HG03442 (cell line): Measurements from ENCODE around the gene KSR2.
"Not testable (repeated sequence)": the region's sequence is repeated elsewhere in the genome, so short reads cannot be mapped to it uniquely, and the experiment has no call there.

Experiments
- ATAC-seq: cut with Tn5 transposase; IDR thresholded peaks from one replicate; pipeline ENCODE4 v1.9.1; 2021; ENCODE audit warnings: mild to moderate bottlenecking, moderate library complexity; ENCODE audit not compliant: unreplicated experiment

The KSR2 gene

GRCh38 chr12:117829108-117829507 is 139.7 kb downstream of the KSR2 start:
- no peak for ATAC-seq

DNA sequence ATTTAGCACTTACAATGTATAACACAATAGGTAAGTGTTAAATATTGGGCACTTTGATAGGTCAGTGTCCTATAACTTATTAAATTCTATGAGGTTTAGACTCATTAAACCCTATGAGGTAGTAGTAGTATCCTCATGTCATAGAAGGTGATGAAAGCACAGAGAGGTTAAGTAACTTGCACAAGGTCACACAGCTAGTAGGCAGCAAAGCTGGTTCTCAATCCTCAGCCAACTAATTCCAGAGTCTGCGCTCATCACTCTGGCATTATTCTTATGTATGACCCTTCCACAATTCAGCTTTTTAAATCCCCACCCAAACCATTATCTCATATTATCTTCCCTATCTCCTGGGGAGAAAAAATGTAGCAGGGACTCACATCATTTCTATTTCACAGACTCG is 141.1 kb downstream of the KSR2 start:
- ATAC-seq, result no peak

DNA sequence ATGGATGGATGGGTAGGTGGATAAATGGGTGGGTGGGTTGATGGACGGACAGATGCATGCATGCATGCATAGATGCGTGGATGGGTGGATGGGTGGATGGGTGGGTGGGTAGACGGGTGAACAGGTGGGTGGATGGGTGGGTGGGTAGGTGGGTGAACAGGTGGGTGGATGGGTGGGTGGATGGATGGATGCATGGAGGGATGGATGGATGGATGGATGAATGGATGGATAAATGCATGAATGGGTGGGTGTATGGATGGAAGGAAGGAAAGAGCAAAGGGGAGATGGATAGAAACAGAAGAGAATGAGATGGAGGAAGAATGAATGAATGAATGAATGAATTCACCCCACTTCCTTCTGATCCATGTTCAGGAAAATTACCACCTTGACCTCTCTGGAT is 143.0 kb downstream of the KSR2 start:
- no peak for ATAC-seq

- ATAC-seq, result no peak
Measured at GRCh38 chr12:117821480-117822175, 147.2 kb downstream of the KSR2 start.

- no peak for ATAC-seq
Measured at GRCh38 chr12:117820216-117820907, 148.4 kb downstream of the KSR2 start.

DNA sequence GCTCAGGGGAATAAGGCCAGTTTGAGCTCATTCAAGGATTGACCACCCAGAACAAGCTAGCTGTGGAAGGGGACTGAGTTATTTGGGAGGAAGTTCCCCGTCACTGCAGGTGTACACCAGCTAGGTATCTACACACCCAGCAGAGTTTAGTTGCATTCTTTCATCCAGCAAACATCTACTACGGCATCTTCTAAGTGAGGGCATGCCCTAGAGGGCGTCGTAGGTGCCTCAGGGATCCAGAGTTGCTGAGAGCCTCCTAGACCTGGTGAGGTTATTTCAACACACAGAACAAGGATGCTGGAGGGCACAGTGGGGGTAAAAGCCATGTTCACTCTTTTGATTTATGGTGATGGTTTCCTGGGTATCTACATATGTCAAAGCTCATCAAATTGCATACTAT is 149.6 kb downstream of the KSR2 start:
- ATAC-seq, result no peak

DNA sequence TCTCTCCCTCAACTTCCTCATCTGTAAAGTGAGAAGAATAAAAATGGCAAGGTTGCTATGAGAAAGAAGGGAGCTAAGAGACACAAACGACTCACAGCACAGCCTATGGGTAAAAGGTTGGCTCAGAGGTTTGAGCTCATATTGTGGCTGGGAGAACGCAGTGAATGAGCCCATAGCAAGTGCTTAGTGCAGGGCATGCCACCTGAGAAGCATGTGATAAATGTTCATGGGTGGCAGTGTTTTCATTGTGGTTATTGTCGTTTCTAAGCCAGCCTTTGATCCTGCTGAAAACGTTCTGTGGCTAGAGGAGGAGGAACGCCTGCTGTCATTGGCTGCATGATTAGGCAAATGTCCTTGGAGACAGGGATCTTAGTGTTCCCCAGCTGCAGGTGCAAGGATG is 150.4 kb downstream of the KSR2 start:
- ATAC-seq, result no peak

- ATAC-seq, result no peak
Measured at GRCh38 chr12:117809509-117809908, 159.3 kb downstream of the KSR2 start.

- no peak for ATAC-seq
Measured at GRCh38 chr12:117807946-117808345, 160.8 kb downstream of the KSR2 start.

DNA sequence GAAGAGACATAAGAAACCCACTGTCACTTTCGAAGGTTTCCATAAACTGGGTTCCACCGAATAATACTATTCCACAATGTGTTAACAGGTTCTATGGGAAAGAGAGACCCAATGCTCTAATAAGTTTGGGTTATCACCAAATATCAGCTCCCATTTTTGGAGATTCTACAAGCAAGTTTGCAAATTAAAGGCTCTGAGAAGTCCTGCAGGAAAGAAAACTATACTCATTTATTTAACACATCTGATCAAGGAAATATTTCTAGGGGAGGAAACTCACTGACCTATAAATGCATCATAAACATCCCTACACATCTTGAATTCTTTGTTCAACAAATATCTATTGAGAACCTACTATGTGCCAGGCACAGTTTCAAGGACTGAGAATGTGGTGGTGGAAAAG is 161.4 kb downstream of the KSR2 start:
- no peak for ATAC-seq

DNA sequence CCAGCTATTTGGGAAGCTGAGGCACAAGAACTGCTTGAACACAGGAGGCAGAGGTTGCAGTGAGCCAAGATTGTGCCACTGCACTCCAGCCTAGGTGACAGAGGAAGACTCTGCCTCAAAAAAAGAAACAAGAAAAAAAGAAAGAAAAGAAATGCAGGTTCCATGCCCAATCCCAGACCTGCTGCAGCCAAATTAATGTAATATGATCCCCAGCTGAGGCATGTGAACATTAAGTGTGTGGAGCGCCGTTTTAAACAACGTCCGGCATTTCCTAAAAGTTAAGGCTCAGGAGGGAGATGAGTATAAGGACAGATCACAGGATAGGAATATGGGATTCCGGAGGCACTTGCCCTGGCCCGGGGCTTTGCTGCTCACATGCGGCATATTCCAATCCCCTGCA is 162.9 kb downstream of the KSR2 start:
- ATAC-seq, result no peak

DNA sequence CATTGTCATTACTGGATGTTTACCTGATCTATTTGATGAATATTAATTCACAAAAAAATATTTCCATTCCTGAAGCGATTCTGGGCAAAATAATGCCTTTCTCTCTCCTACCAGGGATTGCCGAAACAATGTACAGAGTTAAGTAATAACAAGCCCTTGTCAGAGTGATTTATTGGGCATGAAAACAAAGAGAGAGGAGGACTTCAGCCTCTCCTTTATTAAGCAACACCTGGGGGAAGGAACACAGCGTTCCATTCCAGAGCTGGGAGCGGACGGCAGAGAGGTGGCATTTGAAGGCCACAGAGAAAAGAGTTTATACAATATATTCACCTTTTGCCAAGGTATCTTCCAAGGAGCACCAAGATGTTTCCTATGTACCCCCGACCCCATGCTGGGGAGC is 165.8 kb downstream of the KSR2 start:
- no peak for ATAC-seq

DNA sequence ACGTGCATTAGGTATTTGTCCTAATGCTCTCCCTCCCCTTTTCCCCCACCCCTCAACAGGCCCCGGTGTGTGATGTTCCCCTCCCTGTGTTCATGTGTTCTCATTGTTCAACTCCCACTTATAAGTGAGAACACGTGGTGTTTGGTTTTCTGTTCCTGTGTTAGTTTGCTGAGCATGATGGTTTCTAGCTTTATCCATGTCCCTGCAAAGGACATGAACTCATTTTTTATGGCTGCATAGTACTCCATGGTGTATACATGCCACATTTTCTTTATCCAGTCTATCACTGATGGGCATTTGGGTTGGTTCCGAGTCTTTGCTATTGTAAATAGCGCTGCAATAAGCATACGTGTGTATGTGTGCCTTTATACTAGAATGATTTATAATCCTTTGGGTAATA is 168.1 kb downstream of the KSR2 start:
- not testable (repeated sequence) for ATAC-seq

GRCh38 chr12:117797202-117797601 is 171.6 kb downstream of the KSR2 start:
- no peak for ATAC-seq

DNA sequence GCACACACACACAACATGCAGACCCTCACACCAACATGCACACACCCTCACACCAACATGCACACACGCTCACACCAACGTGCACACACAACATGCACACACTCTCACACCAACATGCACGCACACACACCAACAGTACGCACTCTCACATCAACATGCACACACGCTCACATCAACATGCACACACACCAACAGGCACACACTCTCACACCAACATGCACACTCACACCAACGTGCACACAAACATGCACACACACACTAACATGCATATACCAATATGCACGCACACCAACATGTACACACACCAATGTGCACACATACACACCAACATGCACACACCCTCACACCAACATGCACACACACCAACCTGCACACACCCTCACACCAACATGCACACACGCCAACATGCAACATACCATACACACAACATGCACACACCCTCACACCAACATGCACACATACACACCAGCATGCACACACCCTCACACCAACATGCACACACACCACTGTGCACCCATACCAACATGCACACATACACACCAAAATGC is 175.8 kb downstream of the KSR2 start:
- ATAC-seq, result no peak

DNA sequence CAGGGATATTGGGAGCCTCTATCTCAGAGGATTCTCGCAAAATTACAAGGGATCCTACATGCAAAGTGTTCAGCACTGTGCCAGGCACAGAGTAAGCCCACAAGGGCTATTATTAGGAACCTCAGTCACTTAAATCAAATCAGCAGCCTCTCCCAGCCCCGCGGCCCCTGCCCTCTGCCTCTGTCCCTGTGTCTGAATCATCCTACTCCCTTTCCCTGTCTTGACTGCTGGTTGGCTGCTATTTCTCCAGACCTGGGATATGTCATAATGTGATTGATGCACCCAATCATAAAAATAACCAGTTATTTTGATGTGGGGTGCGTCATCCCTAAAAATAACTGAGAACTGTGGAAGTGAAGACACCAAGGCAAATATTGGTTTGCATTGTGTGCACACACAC is 176.3 kb downstream of the KSR2 start:
- ATAC-seq, result no peak

DNA sequence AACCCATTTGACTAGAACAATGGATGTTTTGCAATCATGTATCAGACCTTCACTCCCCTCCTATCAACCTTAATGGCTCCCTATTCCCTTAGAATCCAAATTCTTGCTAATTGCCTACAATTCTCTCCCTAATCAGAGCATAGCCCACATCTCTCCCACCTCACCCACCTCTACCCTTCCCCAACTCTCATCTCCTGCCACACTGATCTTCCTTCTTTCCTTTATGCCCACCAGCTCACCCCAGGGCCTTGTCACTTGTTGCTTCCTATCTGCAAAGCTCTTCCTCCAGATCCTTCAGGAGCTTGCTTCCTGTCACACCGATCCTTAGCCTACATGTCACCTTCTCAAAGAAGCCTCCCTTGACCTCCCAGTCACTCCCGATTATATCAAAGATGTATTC is 177.8 kb downstream of the KSR2 start:
- no peak for ATAC-seq

GRCh38 chr12:117790198-117790597 is 178.6 kb downstream of the KSR2 start:
- ATAC-seq, result no peak

GRCh38 chr12:117789195-117789912 is 179.4 kb downstream of the KSR2 start:
- ATAC-seq, result no peak

- ATAC-seq, result no peak
Measured at GRCh38 chr12:117778656-117779055, 190.1 kb downstream of the KSR2 start.

GRCh38 chr12:117774941-117775775 is 193.6 kb downstream of the KSR2 start:
- ATAC-seq, result no peak
